GM12878 (cell line): ENCODE results near the gene SQSTM1. TPM values are rescaled to one million over a fixed set of nuclear protein-coding genes. Genes with fewer than 3 reads are reported as not detected.

Experiments
- ATAC-seq: fragments of 200-7000 bp; cut with Tn5 transposase; 3 replicates; pipeline ENCODE4 v1.9.1; 2020; ENCODE audit warnings: mild to moderate bottlenecking, moderate library complexity
- BruUV-seq: library from RNA; stranded (reverse); fragments of 400-500 nt; replicated peaks from 2 replicates; lab custom pipeline; 2021; lab: Mats Ljungman, UMichigan
- CTCF ChIA-PET: fragments of 300-600 bp; sonication (Branson Sonifier 250); formaldehyde crosslinking; extraction: SDS; loops from one replicate; lab custom pipeline; 2021; ENCODE audit warnings: inconsistent platforms; lab: Yijun Ruan, JAX
- POLR2A ChIA-PET: fragments of 350-600 bp; formaldehyde crosslinking; extraction: SDS; loops from one replicate; lab custom pipeline; 2021; ENCODE audit warnings: inconsistent platforms; lab: Charles Lee
- RAD21 ChIA-PET: fragments of 300-600 bp; sonication (Branson Sonifier 250); formaldehyde crosslinking; loops from one replicate; lab custom pipeline; 2023; ENCODE audit warnings: antibody characterized with exemption; ENCODE audit not compliant: unreplicated experiment; lab: Charles Lee
- SMC1A ChIA-PET: fragments of 300-600 bp; sonication (Branson Sonifier 250); formaldehyde crosslinking; loops from one replicate; lab custom pipeline; 2023; ENCODE audit not compliant: unreplicated experiment, uncharacterized antibody; lab: Charles Lee
- DNase-seq: peaks from one replicate; pipeline ENCODE4 v3.0.0-alpha.2; 2011; ENCODE audit warnings: low read depth, low spot score
- FAIRE-seq: peaks from 3 replicates; lab custom pipeline; 2011; peaks lifted over from hg19 to GRCh38; lab: Jason Lieb, UNC
- H2AFZ ChIP-seq: 2 replicates; pipeline ENCODE4 v1.6.0; 2011; ENCODE audit warnings: low read depth, low read length, control low read depth; ENCODE audit not compliant: control insufficient read depth
- H3K27ac ChIP-seq: 2 replicates; pipeline ENCODE4 v1.5.1; 2011; ENCODE audit warnings: control low read depth; ENCODE audit not compliant: control insufficient read depth, insufficient read depth
- H3K27me3 ChIP-seq, 2 experiments: replicated peaks in 1 of 2; 2 replicates each; pipeline versions ENCODE4 v1.6.0 to v1.6.1; 2011; ENCODE audit warnings: low read length in 1 of 2; ENCODE audit not compliant: control insufficient read depth in 2 of 2, insufficient read depth in 2 of 2
- H3K36me3 ChIP-seq, 2 experiments: 2 replicates each; pipeline ENCODE4 v1.5.1; 2011; ENCODE audit warnings: low read length in 1 of 2; ENCODE audit not compliant: control insufficient read depth in 2 of 2, insufficient read depth in 2 of 2
- H3K4me1 ChIP-seq: 2 replicates; pipeline ENCODE4 v1.6.1; 2011; ENCODE audit warnings: mild to moderate bottlenecking, low read length, moderate library complexity, mixed read lengths; ENCODE audit not compliant: control insufficient read depth, insufficient read depth
- H3K4me2 ChIP-seq: 2 replicates; pipeline ENCODE4 v1.6.0; 2011; ENCODE audit warnings: control low read depth; ENCODE audit not compliant: control insufficient read depth, insufficient read depth
- H3K4me3 ChIP-seq: fragments of 200-600 bp; sonication (generic); 2 replicates; pipeline ENCODE4 v1.5.1; 2016
- H3K79me2 ChIP-seq: 2 replicates; pipeline ENCODE4 v1.6.0; 2011; ENCODE audit warnings: low read length; ENCODE audit not compliant: control insufficient read depth, insufficient read depth
- H3K9ac ChIP-seq: 2 replicates; pipeline ENCODE4 v1.8.0; 2011; ENCODE audit warnings: low read length, control low read depth, mixed read lengths; ENCODE audit not compliant: control insufficient read depth, insufficient read depth
- H3K9me3 ChIP-seq: replicated peaks from 3 replicates; pipeline ENCODE4 v1.5.1; 2011; ENCODE audit warnings: mild to moderate bottlenecking, low read length; ENCODE audit not compliant: control insufficient read depth, insufficient read depth
- H4K20me1 ChIP-seq: 2 replicates; pipeline ENCODE4 v1.6.0; 2011; ENCODE audit not compliant: control insufficient read depth, insufficient read depth
- ASH2L ChIP-seq: fragments of 300-600, 200-600 bp; sonication (generic); IDR thresholded peaks from 2 replicates; pipeline ENCODE4 v1.6.1; 2017; ENCODE audit warnings: low read depth, mild to moderate bottlenecking, borderline replicate concordance
- GABPA ChIP-seq: IDR thresholded peaks from 2 replicates; pipeline ENCODE4 v1.6.1; 2014; ENCODE audit warnings: antibody characterized with exemption, low read depth, mild to moderate bottlenecking, inconsistent platforms
- HDAC2 ChIP-seq: fragments of 200-600 bp; sonication (generic); IDR thresholded peaks from 2 replicates; pipeline ENCODE4 v1.6.1; 2017
- KAT2A ChIP-seq: conservative IDR thresholded peaks from 2 replicates; pipeline ENCODE4 v1.6.1; 2011; ENCODE audit warnings: low read depth, low read length; ENCODE audit not compliant: control insufficient read depth
- POLR2A ChIP-seq: IDR thresholded peaks from 2 replicates; pipeline ENCODE4 v1.6.1; 2011; ENCODE audit warnings: low read depth, mild to moderate bottlenecking, low read length
- POLR2AphosphoS5 ChIP-seq: IDR thresholded peaks from 2 replicates; pipeline ENCODE4 v1.6.1; 2011; ENCODE audit warnings: mild to moderate bottlenecking, low read length, inconsistent platforms
- POU2F2 ChIP-seq: IDR thresholded peaks from 3 replicates; pipeline ENCODE4 v1.6.1; 2011; ENCODE audit warnings: low read depth, mild to moderate bottlenecking, low read length, borderline replicate concordance
- RCOR1 ChIP-seq: conservative IDR thresholded peaks from 2 replicates; pipeline ENCODE4 v1.6.1; 2012; ENCODE audit warnings: low read depth, low read length, improper control_type of control experiment
- WGBS: methylation state at CpG from one replicate; pipeline ENCODE4 v1.1.6; 2016; ENCODE audit warnings: low lambda C conversion rate; ENCODE audit not compliant: insufficient replicate concordance, insufficient coverage; ENCODE audit errors: missing lambda C conversion rate; 5-methylcytosine and 5-hydroxymethylcytosine counted together
- in situ Hi-C: fragments of 300-500 bp; cut with MboI; formaldehyde crosslinking; loops from 9 replicates; pipeline ENCODE4 v1.14.3; 2018; ENCODE audit warnings: mixed read lengths
- intact Hi-C: fragments of 100-400 bp; cut with micrococcal nuclease; formaldehyde crosslinking; loops from one replicate; pipeline ENCODE4 v1.14.2; 2022; ENCODE audit not compliant: unreplicated experiment
- polyA plus RNA-seq, 11 experiments: library from polyadenylated mRNA; depleted of rRNA in 4 of 11; unstranded in 6 of 11; stranded (reverse) in 5 of 11; fragments of >200 nt; fragmentation: Nextera tagmentation in 4 of 11; fragmentation: Illumina TruSeq in 1 of 11; extraction: Ambion mirVana in 4 of 11; extraction: Trizol in 1 of 11; gene quantifications; 1 replicate in 1 of 11; 2 replicates in 10 of 11; pipeline versions ENCODE4 v1.2.1 to v1.2.3, GENCODE V29; 2011 to 2016; ENCODE audit warnings: inconsistent platforms in 2 of 11, missing spikeins in 2 of 11, low read depth in 1 of 11
- total RNA-seq, 4 experiments: library from RNA; depleted of rRNA in 3 of 4; stranded (reverse); fragments of >200 nt in 3 of 4; fragmentation: Illumina TruSeq in 1 of 4; extraction: Trizol in 1 of 4; gene quantifications; 2 replicates each; pipeline versions ENCODE4 v1.2.1 to v1.2.3, GENCODE V29; 2013 to 2021
- TF ChIP-seq, protein P1 (sequence below): fragments of 450-650 bp; IDR thresholded peaks from 2 replicates; pipeline ENCODE4 v1.6.1; 2016; ENCODE audit warnings: mild to moderate bottlenecking
- TF ChIP-seq, protein P2 (sequence below): fragments of 450-650 bp; IDR thresholded peaks from 2 replicates; pipeline ENCODE4 v1.6.1; 2017; ENCODE audit warnings: mild to moderate bottlenecking, low read depth, inconsistent platforms; ENCODE audit not compliant: poor library complexity, severe bottlenecking
- TF ChIP-seq, protein P3 (sequence below): fragments of 450-650 bp; IDR thresholded peaks from 2 replicates; pipeline ENCODE4 v1.6.1; 2017; ENCODE audit warnings: low read depth, mild to moderate bottlenecking, moderate library complexity

The SQSTM1 gene
- total and polyA plus RNA-seq, 10 of the 15 experiments (the other 5 are each of a cell fraction or from before 2014, with no cell fraction given) = 6.3 to 138 (median 62.1) TPM

DNA sequence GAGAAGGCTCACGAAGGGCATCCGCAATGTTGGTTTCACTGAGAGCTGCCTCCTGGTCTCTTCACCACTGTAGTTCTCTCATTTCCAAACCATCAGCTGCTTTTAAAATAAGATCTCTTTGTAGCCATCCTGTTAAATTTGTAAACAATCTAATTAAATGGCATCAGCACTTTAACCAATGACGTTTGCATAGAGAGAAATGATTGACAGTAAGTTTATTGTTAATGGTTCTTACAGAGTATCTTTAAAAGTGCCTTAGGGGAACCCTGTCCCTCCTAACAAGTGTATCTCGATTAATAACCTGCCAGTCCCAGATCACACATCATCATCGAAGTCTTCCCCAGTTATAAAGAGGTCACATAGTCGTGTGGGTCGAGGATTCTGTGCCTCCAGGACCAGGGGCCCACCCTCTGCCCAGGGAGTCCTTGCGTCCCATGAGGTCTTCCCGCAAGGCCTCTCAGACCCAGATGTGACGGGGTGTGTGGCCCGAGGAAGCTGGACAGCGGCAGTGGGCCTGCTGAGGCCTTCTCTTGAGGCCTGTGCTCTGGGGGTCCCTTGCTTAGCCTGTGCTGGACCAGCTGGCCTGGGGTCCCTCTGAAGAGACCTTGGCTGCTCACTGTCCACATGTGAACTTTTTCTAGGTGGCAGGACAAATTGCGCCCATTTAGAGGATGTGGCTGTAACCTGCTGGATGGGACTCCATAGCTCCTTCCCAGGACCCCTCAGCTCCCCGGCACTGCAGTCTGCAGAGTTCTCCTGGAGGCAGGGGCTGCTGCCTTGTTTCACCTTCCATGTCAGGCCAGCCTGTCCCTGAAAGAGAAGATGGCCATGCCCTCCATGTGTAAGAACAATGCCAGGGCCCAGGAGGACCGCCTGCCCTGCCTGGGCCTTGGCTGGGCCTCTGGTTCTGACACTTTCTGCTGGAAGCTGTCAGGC, 16.6 kb downstream of the SQSTM1 start:
- Histone ChIP-seq H3K4me3 (no peak overlapping the region), H4K20me1 (no peaks in the 10 kb centered on the region), H3K4me2 (no peak overlapping the region), H2AFZ (no peak overlapping the region), H3K79me2 (no peaks in the 10 kb centered on the region), H3K4me1 (peaks cover 9% of the 10 kb centered on the region), H3K27ac (no peak overlapping the region), H3K27me3 (no peaks in the 10 kb centered on the region), H3K9ac (no peak overlapping the region), H3K9me3 (no peaks in the 10 kb centered on the region), H3K36me3 (peaks cover 26 to 30% of the 10 kb centered on the region in 2 experiments; a peak in 3 of 4 replicates)
- FAIRE-seq (no peak), DNase-seq (no peak), ATAC-seq (no peak)
- intact Hi-C loops (no loop called here), in situ Hi-C loops (no loop called here)
- CTCF ChIA-PET = interaction anchor here (0.6 to 1.7 kb wide), 4 partner anchors 35 to 74 kb away, joined by 3 to 4 read pairs (median 3); no protein-coding TSS in a partner anchor
- RAD21 ChIA-PET = no interaction called here
- POLR2A ChIA-PET = interaction anchor here (0.8 to 1.7 kb wide), 3 partner anchors 10 to 18 kb away, joined by 3 to 4 read pairs (median 3); no protein-coding TSS in a partner anchor
- SMC1A ChIA-PET = interaction anchor here (1.0 to 1.1 kb wide), 2 partner anchors 10 to 13 kb away, joined by 3 read pairs; no protein-coding TSS in a partner anchor
- BruUV-seq = TSS peak; percentile 43
- 87% methylated on average over 15 of the region's 15 CpGs for WGBS
- TF ChIP-seq GABPA (no peak), RCOR1 (no peak), POLR2A (peak; percentile 69), POLR2AphosphoS5 (0 out of 2 replicates have a peak, but pooled peaks have one; percentile 6), ASH2L (no peak), POU2F2 (no peak), KAT2A (no peak), HDAC2 (no peak)
- TF ChIP-seq, protein P1, sequence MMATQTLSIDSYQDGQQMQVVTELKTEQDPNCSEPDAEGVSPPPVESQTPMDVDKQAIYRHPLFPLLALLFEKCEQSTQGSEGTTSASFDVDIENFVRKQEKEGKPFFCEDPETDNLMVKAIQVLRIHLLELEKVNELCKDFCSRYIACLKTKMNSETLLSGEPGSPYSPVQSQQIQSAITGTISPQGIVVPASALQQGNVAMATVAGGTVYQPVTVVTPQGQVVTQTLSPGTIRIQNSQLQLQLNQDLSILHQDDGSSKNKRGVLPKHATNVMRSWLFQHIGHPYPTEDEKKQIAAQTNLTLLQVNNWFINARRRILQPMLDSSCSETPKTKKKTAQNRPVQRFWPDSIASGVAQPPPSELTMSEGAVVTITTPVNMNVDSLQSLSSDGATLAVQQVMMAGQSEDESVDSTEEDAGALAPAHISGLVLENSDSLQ = peak; percentile 62; the same call in 1 of the 2 replicates
- TF ChIP-seq, protein P2, sequence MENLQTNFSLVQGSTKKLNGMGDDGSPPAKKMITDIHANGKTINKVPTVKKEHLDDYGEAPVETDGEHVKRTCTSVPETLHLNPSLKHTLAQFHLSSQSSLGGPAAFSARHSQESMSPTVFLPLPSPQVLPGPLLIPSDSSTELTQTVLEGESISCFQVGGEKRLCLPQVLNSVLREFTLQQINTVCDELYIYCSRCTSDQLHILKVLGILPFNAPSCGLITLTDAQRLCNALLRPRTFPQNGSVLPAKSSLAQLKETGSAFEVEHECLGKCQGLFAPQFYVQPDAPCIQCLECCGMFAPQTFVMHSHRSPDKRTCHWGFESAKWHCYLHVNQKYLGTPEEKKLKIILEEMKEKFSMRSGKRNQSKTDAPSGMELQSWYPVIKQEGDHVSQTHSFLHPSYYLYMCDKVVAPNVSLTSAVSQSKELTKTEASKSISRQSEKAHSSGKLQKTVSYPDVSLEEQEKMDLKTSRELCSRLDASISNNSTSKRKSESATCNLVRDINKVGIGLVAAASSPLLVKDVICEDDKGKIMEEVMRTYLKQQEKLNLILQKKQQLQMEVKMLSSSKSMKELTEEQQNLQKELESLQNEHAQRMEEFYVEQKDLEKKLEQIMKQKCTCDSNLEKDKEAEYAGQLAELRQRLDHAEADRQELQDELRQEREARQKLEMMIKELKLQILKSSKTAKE = no peak
- TF ChIP-seq, protein P3, sequence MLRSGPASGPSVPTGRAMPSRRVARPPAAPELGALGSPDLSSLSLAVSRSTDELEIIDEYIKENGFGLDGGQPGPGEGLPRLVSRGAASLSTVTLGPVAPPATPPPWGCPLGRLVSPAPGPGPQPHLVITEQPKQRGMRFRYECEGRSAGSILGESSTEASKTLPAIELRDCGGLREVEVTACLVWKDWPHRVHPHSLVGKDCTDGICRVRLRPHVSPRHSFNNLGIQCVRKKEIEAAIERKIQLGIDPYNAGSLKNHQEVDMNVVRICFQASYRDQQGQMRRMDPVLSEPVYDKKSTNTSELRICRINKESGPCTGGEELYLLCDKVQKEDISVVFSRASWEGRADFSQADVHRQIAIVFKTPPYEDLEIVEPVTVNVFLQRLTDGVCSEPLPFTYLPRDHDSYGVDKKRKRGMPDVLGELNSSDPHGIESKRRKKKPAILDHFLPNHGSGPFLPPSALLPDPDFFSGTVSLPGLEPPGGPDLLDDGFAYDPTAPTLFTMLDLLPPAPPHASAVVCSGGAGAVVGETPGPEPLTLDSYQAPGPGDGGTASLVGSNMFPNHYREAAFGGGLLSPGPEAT = no peak
